ENCODE data around the gene SEZ6.

The SEZ6 gene

GRCh38 chr17:29032857-29033197, 27.0 kb upstream of the SEZ6 start:
- DNase-seq = no peak

- no peak for DNase-seq
These were observed 26.4 kb upstream of the SEZ6 start for GRCh38 chr17:29032013-29032856.

GRCh38 chr17:29031488-29031887, 25.7 kb upstream of the SEZ6 start:
- DNase-seq = no peak

GRCh38 chr17:29024316-29024952, 18.6 kb upstream of the SEZ6 start:
- no peak for DNase-seq

GRCh38 chr17:29022074-29022473, 16.2 kb upstream of the SEZ6 start:
- DNase-seq = no peak

- DNase-seq = no peak
These were observed 15.4 kb upstream of the SEZ6 start for GRCh38 chr17:29021226-29021625.

- no peak for DNase-seq
These were observed 14.7 kb upstream of the SEZ6 start for GRCh38 chr17:29020576-29020975.

GRCh38 chr17:29019475-29020181, 13.8 kb upstream of the SEZ6 start:
- no peak for DNase-seq

GRCh38 chr17:29018788-29019474, 13.1 kb upstream of the SEZ6 start:
- no peak for DNase-seq

- no peak for DNase-seq
These were observed 10.7 kb upstream of the SEZ6 start for GRCh38 chr17:29016345-29017210.

GRCh38 chr17:29014716-29015115, 8.9 kb upstream of the SEZ6 start:
- no peak for DNase-seq

- DNase-seq = no peak
These were observed 6.7 kb upstream of the SEZ6 start for GRCh38 chr17:29012535-29012934.

- no peak for DNase-seq
These were observed 4.8 kb upstream of the SEZ6 start for GRCh38 chr17:29010586-29010985.

GRCh38 chr17:29010129-29010528, 4.3 kb upstream of the SEZ6 start:
- no peak for DNase-seq

GRCh38 chr17:29008591-29008990, 2.8 kb upstream of the SEZ6 start:
- DNase-seq = no peak

- no peak for DNase-seq
These were observed 2.1 kb upstream of the SEZ6 start for GRCh38 chr17:29007860-29008455.

GRCh38 chr17:29007456-29007855, 1.6 kb upstream of the SEZ6 start:
- DNase-seq = no peak

- no peak for DNase-seq
These were observed 1.6 kb downstream of the SEZ6 start for GRCh38 chr17:29004081-29004692.

- DNase-seq = no peak
These were observed 2.5 kb downstream of the SEZ6 start for GRCh38 chr17:29003289-29003688.

- DNase-seq = no peak
These were observed 3.0 kb downstream of the SEZ6 start for GRCh38 chr17:29002811-29003210.

- DNase-seq = no peak
These were observed 4.9 kb downstream of the SEZ6 start for GRCh38 chr17:29000973-29001372.

- DNase-seq = no peak
These were observed 6.6 kb downstream of the SEZ6 start for GRCh38 chr17:28999206-28999605.

Data from CD4-positive, alpha-beta T cell treated with Interleukin-12 subunit alpha and Interleukin-12 subunit beta, for 1 hour (primary cell).